Measurements from ENCODE around the gene TMEM255B.
A peak's percentile ranks its signal among the peaks of the same experiment; 100 is the strongest.

Gene TMEM255B

GRCh38 chr13:113758651-113759524 is at the start of gene TMEM255B:
TMEM255B (plus strand) TSS chr13:113759226; CDS start chr13:113759270, 44 bp downstream.
- peak; percentile 63 to 73 for DNase-seq

GRCh38 chr13:113722921-113723320 is 36.1 kb upstream of the TMEM255B start:
- DNase-seq = no peak

- no peak for DNase-seq
These were observed 35.5 kb upstream of the TMEM255B start for GRCh38 chr13:113723410-113724015.

GRCh38 chr13:113724016-113724758 is 34.8 kb upstream of the TMEM255B start:
- DNase-seq = no peak

GRCh38 chr13:113724780-113725315 is 34.2 kb upstream of the TMEM255B start:
- peak; percentile 85 to 91 for DNase-seq

GRCh38 chr13:113725329-113726105 is 33.5 kb upstream of the TMEM255B start:
- DNase-seq = peak; percentile 55 to 74

GRCh38 chr13:113726106-113726821 is 32.8 kb upstream of the TMEM255B start:
- peak in 1 of 2 donors; percentile 51 for DNase-seq

GRCh38 chr13:113726961-113727411 is 32.0 kb upstream of the TMEM255B start:
- DNase-seq = no peak

GRCh38 chr13:113728571-113729054 is 30.4 kb upstream of the TMEM255B start:
- no peak for DNase-seq

GRCh38 chr13:113729187-113730019 is 29.6 kb upstream of the TMEM255B start:
- no peak for DNase-seq

- DNase-seq = no peak
These were observed 28.8 kb upstream of the TMEM255B start for GRCh38 chr13:113730258-113730691.

GRCh38 chr13:113730831-113731191 is 28.2 kb upstream of the TMEM255B start:
- DNase-seq = no peak

- no peak for DNase-seq
These were observed 27.5 kb upstream of the TMEM255B start for GRCh38 chr13:113731192-113732175.

- no peak for DNase-seq
These were observed 26.7 kb upstream of the TMEM255B start for GRCh38 chr13:113732176-113732960.

GRCh38 chr13:113732961-113733950 is 25.8 kb upstream of the TMEM255B start:
- no peak for DNase-seq

GRCh38 chr13:113734099-113734825 is 24.8 kb upstream of the TMEM255B start:
- DNase-seq = no peak

GRCh38 chr13:113734826-113735125 is 24.2 kb upstream of the TMEM255B start:
- DNase-seq = no peak

Data from CD4-positive, alpha-beta T cell treated with Interferon alpha-2 for 1 hour (primary cell).